HTR-8/SVneo (cell line): ENCODE data around the gene CCNYL1.
"Not testable (repeated sequence)": the region's sequence is repeated elsewhere in the genome, so short reads cannot be mapped to it uniquely, and the experiment has no call there.

Experiments used
- DNase-seq: peaks from one replicate; pipeline ENCODE4 v3.0.0; 2011; ENCODE audit warnings: low spot score, mixed read lengths; ENCODE audit not compliant: insufficient read length
- FAIRE-seq: peaks from 2 replicates; lab custom pipeline; 2011; peaks lifted over from hg19 to GRCh38; lab: Jason Lieb, UNC

Gene CCNYL1

DNA sequence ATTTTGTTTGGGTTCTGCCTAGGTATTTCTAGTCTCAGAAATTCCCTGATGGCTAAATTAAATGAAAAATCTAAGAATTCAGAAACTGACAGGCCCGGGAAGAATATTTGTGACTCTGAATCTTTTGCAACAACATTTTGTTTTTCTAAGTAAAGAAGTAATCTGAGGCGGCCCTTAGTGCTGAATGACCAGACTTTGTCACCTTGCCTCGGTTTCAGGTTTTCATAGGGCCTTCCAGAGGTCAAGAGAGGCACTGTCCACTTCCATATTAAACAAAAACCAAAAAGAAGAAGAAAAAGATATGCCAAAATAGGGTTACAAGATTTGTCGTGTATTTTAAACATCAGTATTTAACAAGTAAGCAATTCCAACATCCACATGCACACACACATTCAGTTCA lies 16.1 kb upstream of the CCNYL1 start:
- no peak for DNase-seq
- no peak for FAIRE-seq

DNA sequence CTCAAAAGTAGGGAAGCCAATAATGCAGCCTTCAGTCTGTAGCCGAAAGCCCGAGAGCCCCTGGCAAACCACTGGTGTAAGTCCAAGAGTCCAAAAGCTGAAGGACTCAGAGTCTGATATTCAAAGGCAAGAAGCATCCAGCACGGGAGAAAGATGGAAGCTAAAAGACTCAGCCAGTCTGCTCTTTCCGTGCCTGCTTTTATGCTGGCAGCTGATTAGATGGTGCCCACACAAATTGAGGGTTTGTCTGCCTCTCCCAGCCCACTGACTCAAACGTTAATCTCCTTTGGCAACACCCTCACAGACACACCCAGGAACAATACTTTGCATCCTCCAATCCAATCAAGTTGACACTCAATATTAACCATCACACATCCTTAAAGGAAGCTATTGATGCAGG lies 14.5 kb upstream of the CCNYL1 start:
- not testable (repeated sequence) for DNase-seq, FAIRE-seq

DNA sequence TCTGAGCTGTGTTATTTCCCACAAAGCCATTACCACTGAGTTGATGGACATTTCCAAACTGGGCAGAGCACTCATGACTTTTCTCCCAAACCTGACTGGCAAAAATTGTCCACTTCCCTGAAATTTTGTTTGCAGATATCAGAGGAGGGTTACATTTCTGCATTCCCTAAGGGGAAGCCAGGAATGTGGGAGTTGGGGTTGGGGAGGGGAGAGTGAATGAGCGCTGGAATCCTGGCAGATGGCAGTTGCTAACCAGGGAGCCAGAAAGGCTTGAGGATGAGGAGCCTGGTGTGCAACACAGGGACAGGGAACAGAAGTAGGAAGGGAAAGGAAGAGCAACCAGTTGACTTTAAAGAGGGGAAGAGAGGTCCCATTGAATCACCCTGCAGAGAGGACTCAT lies 14.0 kb upstream of the CCNYL1 start:
- DNase-seq, result no peak

DNA sequence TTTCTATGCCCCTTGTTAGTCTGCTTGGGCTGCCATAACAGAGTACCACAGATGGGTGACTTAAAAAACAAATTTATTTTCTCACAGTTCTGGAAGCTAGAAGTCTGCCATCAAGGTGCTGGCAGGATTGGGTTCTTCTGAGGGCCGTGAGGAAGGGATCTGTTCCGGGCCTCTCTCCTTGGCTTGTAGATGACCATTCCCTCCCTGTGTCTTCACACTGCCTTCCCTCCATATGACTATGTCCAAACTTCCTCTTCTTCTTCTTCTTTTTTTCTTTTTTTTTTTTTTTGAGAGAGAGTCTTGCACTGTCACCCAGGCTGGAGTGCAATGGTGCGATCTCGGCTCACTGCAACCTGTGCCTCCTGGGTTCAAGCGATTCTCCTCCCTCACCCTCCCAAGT lies 13.1 kb upstream of the CCNYL1 start:
- no peak for DNase-seq
- FAIRE-seq, result no peak

More for the DNA sequence above, 14.0 kb upstream of the CCNYL1 start:
- FAIRE-seq, result no peak

- DNase-seq (no peak), FAIRE-seq (no peak)
Measured at GRCh38 chr2:207704078-207704477, 7.4 kb upstream of the CCNYL1 start.

DNA sequence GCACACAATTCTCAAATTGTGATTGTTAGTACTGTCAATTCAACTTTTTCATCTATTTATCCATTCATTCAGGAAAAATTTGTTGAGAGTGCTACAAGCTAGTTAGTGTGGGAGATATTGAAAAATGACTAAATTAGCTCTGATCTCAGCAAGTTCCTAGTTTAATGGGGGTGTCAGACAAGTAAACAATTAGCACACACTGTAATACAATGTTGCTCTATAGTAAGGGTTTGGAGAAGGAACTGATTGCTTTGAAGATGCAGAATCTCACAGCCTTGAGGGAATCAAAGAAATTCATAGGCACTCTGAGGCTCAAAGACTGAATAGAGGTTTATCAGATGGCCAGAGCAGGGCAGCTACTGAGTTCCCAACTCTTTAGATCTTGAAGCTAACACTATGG lies 6.8 kb upstream of the CCNYL1 start:
- FAIRE-seq (no peak), DNase-seq (no peak)

DNA sequence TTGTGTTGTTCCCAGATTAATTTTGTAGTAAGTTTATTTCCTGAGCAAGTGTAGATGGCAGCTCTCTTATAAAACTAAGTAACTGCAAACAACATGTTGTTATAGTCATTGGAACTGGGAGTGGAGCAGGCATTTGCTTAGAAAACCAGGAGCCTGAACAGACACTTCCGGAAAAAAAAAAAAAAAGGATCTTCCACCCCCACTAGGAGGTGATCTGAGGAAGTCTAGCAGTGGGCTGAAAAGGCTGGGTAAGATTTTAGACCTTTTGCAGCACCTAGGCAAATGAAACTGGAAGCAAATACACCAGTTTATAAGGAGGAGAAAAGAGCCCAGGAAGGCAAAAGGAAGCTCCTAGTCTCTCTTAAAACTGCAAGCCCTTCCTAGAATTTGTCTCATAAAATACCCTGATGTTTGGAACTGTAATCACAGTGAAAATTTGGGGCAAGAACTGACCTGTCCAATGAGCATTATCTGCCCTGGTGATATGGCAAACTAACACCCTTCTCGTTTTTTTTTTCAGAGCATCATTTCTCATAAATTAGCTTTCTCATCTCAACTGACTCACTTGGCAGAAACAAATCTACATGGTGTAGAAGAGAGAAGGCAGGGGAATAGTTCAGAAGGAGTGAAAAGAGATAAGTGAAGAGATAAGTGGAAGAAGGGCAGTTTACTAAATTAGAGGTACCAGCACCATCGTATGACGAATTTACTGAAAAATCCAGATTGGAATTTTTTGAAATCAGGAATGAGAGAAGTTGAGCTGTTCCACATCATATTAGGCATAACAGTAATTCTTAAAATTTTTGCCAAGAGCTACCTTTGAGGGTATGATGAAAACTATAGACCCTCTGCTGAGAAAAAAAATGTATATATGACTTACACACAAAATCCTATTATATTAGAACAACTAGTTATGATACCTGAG lies 4.2 kb upstream of the CCNYL1 start:
- DNase-seq (no peak), FAIRE-seq (no peak)

DNA sequence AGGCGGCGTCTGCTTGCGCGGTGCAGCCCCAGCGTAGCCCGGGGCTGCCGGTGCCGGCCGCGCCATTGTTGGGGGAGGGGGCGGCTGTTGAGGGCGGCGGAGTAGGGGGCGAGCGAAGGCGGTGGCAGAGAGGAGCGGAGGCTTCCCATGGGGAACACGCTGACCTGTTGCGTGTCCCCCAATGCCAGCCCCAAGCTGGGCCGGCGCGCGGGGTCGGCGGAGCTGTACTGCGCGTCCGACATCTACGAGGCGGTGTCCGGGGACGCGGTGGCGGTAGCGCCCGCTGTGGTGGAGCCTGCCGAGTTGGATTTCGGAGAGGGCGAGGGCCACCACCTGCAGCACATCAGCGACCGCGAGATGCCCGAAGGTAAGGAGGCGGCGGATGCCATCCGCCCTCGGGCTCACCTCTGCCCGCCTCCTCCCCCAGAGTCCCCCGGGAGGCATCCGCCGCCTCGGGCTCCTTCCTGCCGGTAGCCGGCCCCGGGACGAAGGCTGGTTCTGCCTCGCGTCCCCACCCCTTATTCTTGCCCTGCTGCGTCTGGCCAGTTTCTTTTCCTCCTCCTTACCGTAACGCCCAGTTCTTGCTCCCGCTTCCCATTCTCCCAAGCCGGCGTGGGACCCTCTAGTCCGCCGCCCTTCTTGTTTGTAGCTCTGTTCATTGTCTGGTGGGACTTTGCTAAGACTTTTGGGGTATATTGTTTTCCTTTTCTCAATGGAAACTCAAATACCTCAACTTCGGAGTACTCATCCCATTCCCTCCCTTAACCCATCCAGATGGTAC lies 500 bp downstream of the CCNYL1 start:
- FAIRE-seq (no peak), DNase-seq (peak; percentile 41)

- no peak for FAIRE-seq
- no peak for DNase-seq
Measured at GRCh38 chr2:207716056-207716455, 4.6 kb downstream of the CCNYL1 start.

GRCh38 chr2:207718521-207718920 lies 7.1 kb downstream of the CCNYL1 start:
- DNase-seq (no peak), FAIRE-seq (no peak)

GRCh38 chr2:207719008-207719407 lies 7.6 kb downstream of the CCNYL1 start:
- no peak for DNase-seq
- no peak for FAIRE-seq

- FAIRE-seq, DNase-seq: not testable (repeated sequence)
Measured at GRCh38 chr2:207719655-207720054, 8.2 kb downstream of the CCNYL1 start.

DNA sequence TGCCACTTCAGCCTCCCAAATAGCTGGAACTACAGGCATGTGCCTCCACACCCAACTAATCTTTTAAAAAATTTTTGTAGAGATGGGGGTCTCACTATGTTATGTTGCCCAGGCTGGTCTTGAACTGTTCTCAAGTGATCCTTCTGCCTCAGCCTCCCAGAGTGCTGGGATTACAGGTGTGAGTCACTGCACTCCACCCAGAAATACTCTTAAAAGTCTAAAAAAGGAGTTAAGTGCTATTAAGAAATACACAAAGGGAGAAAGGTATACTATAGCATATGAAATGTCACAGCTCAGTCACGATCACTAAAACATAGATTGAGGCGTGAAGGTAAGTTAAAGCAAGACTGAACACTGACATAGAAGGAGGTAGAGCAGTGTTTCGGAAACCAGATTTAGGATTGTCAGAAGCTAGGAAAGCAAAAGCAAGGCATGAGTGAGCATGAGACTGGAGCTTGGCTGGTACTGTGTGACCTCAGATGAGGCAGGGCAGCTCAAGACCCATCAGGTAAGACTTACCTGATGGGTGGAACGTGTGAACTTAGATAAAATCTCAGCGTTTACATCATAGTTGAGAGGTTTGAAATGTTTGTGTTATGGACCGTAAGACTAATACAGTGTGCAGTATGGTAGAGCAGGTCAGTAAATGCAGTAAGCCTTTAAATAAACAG lies 9.2 kb downstream of the CCNYL1 start:
- FAIRE-seq, result no peak

GRCh38 chr2:207722773-207723424 lies 11.5 kb downstream of the CCNYL1 start:
- DNase-seq (no peak), FAIRE-seq (no peak)

More for the DNA sequence above, 9.2 kb downstream of the CCNYL1 start:
- DNase-seq, result no peak

GRCh38 chr2:207723425-207723787 lies 12.0 kb downstream of the CCNYL1 start:
- FAIRE-seq, DNase-seq: not testable (repeated sequence)

- no peak for FAIRE-seq
- DNase-seq, result no peak
Measured at GRCh38 chr2:207724113-207724512, 12.7 kb downstream of the CCNYL1 start.

DNA sequence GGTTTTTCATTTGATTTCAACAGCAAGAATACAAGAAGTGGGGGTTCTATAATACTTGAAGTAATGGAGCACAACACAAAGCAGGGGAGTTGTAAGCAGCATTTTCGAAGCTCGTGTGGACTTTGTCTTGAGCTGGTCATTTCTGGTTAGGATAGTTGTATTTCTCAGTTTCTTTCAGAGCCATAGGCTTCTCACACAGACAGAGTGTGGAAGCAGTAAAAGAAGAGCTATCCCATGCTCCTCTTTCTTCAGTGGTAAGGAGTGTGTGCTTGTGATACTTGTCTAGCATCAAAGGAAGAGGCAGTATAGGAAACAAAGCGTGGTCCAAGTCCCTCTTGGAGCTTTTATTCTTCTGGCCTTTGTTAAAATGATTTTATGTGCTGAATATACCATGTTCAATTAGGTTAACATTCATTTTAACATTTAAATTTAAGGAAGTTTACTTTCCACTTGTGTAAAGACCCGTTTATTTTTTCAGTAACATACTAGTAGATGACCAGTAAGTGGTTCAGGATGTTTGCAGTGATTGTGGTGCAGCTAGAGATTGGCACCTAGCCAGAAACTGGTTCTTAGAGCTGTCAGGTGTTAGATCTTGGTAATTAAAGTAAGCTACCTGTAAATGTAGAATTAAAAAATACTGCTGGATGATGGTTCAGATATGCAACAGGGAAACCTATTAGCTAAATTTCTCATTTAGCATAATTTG lies 14.6 kb downstream of the CCNYL1 start:
- DNase-seq (no peak), FAIRE-seq (no peak)

DNA sequence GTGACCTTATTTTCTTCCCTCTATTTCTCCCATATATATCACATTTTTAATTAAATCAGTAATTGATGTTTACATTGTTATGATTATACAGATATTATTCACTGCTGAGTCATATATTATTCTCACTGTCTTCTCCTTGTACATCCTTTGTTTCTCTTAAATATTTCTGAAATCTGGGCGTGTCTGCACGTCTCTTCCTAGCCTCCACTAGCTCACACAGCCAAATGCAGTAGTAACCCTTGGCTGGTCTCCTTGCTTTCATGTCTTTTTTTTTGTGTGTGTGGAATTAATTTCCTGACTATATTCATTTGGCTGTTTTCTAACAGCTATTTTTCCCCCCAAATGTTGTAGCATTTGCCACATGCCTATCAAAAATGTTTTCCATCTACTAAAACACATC lies 15.8 kb downstream of the CCNYL1 start:
- FAIRE-seq (no peak), DNase-seq (no peak)

DNA sequence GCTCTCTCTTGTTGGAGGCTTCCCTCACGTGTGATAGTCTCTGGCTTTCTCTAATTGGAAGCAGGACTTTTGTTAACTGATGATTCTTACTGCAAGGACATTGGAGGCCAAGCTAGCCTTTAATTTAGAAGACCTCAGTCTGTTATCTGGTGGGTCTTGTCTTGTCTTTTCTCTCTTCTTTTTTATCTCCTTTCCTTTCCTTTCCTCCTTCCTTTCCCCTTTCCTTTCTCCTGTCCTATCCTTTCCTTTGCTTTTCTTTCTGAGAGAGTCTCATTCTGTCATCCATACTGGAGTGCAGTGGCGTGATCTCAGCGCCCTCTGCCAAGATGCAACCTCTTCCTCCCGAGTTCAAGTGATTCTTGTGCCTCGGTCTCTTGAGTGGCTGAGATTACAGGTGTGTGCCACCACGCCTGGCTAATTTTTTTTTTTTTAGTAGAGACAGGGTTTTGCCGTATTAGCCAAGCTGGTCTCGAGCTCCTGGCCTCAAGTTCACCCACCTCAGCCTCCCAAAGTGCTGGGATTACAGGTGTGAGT lies 18.1 kb downstream of the CCNYL1 start:
- DNase-seq (no peak), FAIRE-seq (no peak)
